GM19193 (cell line): ENCODE measurements around the gene ZBTB21.

ENCODE experiments used
- POLR2A ChIP-seq: IDR thresholded peaks from 4 replicates; pipeline ENCODE4 v1.6.1; 2011; ENCODE audit not compliant: insufficient read depth, insufficient read length; ENCODE audit errors: extremely low read depth

The ZBTB21 gene

GRCh38 chr21:42009831-42010506 is at the start of gene ZBTB21:
TSS of gene ZBTB21 (minus strand) at chr21:42010360. CDS start at chr21:41994095, 16,265 bp downstream.
- TF ChIP-seq POLR2A: peak; percentile 85

- TF ChIP-seq POLR2A: no peak
These were observed 49.6 kb upstream of the ZBTB21 start for GRCh38 chr21:42059721-42060120.

- TF ChIP-seq POLR2A: no peak
These were observed 49.0 kb upstream of the ZBTB21 start for GRCh38 chr21:42059141-42059540.

- TF ChIP-seq POLR2A: no peak
These were observed 48.5 kb upstream of the ZBTB21 start for GRCh38 chr21:42058631-42059111.

GRCh38 chr21:42057851-42058437 is 47.8 kb upstream of the ZBTB21 start:
- no peak for TF ChIP-seq POLR2A

- TF ChIP-seq POLR2A: no peak
These were observed 47.0 kb upstream of the ZBTB21 start for GRCh38 chr21:42056996-42057689.

GRCh38 chr21:42056468-42056867 is 46.3 kb upstream of the ZBTB21 start:
- TF ChIP-seq POLR2A: no peak

GRCh38 chr21:42055425-42055824 is 45.3 kb upstream of the ZBTB21 start:
- TF ChIP-seq POLR2A: no peak

- no peak for TF ChIP-seq POLR2A
These were observed 41.6 kb upstream of the ZBTB21 start for GRCh38 chr21:42051788-42052187.

- no peak for TF ChIP-seq POLR2A
These were observed 39.6 kb upstream of the ZBTB21 start for GRCh38 chr21:42049578-42050430.

- no peak for TF ChIP-seq POLR2A
These were observed 38.9 kb upstream of the ZBTB21 start for GRCh38 chr21:42048870-42049577.

- no peak for TF ChIP-seq POLR2A
These were observed 37.9 kb upstream of the ZBTB21 start for GRCh38 chr21:42047821-42048613.

GRCh38 chr21:42044871-42045495 is 34.8 kb upstream of the ZBTB21 start:
- TF ChIP-seq POLR2A: no peak
